ENCODE results near the gene CDKAL1. TPM values are rescaled to one million over a fixed set of nuclear protein-coding genes. Genes with fewer than 3 reads are reported as not detected.

CDKAL1 gene
- total and polyA plus RNA-seq, 2 of the 13 experiments (the other 11 are each of a cell fraction or from before 2014, with no cell fraction given): 9.5 to 27.7 TPM

DNA sequence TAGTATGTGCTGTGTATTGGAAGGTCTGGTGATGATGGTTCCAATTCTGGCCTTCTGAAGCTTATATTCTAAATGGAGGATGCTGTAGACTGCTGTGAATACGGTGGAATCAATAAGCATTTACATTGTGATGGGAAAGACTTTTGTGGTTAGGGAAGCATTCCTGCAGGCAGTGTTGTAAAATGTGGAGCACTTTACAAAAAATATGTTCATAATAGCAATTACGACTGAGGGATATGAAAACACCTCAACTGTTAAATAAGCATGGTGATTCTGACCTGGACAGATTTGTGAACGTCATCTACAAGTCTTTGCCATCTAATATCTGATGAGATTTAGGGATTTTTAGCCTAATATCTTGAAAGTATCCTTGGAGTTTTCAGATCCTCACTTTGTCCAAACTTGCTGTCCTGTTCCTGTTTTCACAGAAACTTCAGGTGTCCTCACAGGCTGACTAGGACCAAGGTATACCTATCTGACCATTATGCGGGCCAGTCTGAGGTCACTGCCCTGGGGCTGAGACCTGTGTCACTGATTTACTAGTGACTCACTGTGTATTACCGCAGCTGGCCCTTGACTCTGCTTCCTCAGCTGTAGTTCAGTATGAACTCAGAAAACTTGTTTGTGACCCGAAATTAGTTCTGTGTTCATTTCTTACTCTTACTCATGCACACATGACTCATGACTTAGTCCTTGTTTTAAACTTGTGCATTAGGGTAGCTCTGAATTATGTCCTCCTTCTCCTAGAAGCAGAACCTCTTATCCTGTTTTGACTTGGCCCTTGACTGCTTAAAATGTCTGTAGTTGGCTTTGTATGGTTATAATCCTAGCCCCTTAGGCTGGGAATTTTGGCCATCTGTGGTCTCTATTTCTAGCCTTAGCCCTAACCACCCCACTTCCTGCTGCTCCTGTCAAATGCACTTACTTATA is 343.0 kb downstream of the CDKAL1 start (continued):
- TF ChIP-seq, protein P1, sequence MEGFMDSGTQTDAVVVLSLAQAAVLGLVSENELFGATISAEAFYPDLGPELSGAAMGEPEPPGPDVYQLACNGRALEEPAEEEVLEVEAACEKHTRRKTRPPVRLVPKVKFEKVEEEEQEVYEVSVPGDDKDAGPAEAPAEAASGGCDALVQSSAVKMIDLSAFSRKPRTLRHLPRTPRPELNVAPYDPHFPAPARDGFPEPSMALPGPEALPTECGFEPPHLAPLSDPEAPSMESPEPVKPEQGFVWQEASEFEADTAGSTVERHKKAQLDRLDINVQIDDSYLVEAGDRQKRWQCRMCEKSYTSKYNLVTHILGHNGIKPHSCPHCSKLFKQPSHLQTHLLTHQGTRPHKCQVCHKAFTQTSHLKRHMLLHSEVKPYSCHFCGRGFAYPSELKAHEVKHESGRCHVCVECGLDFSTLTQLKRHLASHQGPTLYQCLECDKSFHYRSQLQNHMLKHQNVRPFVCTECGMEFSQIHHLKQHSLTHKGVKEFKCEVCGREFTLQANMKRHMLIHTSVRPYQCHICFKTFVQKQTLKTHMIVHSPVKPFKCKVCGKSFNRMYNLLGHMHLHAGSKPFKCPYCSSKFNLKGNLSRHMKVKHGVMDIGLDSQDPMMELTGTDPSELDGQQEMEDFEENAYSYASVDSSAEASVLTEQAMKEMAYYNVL (CRISPR knock-in tag; IDR thresholded peaks at IDR 0.05; ENCODE audit: borderline replicate concordance): peak; percentile 38; the same call in 1 of the 2 replicates
- peak; percentile 22; the same call in 1 of the 2 replicates for TF ChIP-seq HNF4G (IDR thresholded peaks at IDR 0.05; ENCODE audit: borderline replicate concordance, low read depth, low read length)
- no peak for TF ChIP-seq HNF4G (CRISPR knock-in tag; IDR thresholded peaks at IDR 0.05; ENCODE audit: borderline replicate concordance, low read depth)
- TF ChIP-seq, protein P2, sequence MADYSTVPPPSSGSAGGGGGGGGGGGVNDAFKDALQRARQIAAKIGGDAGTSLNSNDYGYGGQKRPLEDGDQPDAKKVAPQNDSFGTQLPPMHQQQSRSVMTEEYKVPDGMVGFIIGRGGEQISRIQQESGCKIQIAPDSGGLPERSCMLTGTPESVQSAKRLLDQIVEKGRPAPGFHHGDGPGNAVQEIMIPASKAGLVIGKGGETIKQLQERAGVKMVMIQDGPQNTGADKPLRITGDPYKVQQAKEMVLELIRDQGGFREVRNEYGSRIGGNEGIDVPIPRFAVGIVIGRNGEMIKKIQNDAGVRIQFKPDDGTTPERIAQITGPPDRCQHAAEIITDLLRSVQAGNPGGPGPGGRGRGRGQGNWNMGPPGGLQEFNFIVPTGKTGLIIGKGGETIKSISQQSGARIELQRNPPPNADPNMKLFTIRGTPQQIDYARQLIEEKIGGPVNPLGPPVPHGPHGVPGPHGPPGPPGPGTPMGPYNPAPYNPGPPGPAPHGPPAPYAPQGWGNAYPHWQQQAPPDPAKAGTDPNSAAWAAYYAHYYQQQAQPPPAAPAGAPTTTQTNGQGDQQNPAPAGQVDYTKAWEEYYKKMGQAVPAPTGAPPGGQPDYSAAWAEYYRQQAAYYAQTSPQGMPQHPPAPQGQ (CRISPR knock-in tag; IDR thresholded peaks at IDR 0.05; ENCODE audit: borderline replicate concordance): no peak
- no peak for TF ChIP-seq MED13 (CRISPR knock-in tag; IDR thresholded peaks at IDR 0.05)
- peak; percentile 47; the same call in 1 of the 2 replicates for TF ChIP-seq CHD4 (IDR thresholded peaks at IDR 0.05; ENCODE audit: borderline replicate concordance, low read length)
- TF ChIP-seq EP300 (IDR thresholded peaks at IDR 0.05; ENCODE audit: low read depth in 2 of 2, low read length in 2 of 2): peak; percentile 45 to 88; a peak in 3 of 4 replicates
- TF ChIP-seq EP300 (CRISPR knock-in tag; IDR thresholded peaks at IDR 0.05; ENCODE audit: borderline replicate concordance): peak; percentile 71; the same call in 1 of the 2 replicates
- TF ChIP-seq RFXAP (CRISPR knock-in tag; IDR thresholded peaks at IDR 0.05; ENCODE audit: borderline replicate concordance): peak; percentile 58; the same call in 1 of the 2 replicates
- peak; percentile 82; the same call in 1 of the 2 replicates for TF ChIP-seq ZNF292 (CRISPR knock-in tag; IDR thresholded peaks at IDR 0.05; ENCODE audit: borderline replicate concordance, low read depth)
- TF ChIP-seq MED8 (CRISPR knock-in tag; IDR thresholded peaks at IDR 0.05; ENCODE audit: insufficient replicate concordance): no peak
- peak; percentile 100 for TF ChIP-seq FOSL2 (CRISPR knock-in tag; IDR thresholded peaks at IDR 0.05)
- TF ChIP-seq GPN1 (CRISPR knock-in tag; IDR thresholded peaks at IDR 0.05; ENCODE audit: borderline replicate concordance): no peak
- TF ChIP-seq JUN (CRISPR knock-in tag; IDR thresholded peaks at IDR 0.05): peak; percentile 98
- TF ChIP-seq, protein P3, sequence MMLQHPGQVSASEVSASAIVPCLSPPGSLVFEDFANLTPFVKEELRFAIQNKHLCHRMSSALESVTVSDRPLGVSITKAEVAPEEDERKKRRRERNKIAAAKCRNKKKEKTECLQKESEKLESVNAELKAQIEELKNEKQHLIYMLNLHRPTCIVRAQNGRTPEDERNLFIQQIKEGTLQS (CRISPR knock-in tag; IDR thresholded peaks at IDR 0.05): peak; percentile 89
- peak; percentile 13 for TF ChIP-seq SKI (IDR thresholded peaks at IDR 0.05; ENCODE audit: partially characterized antibody)
- TF ChIP-seq RXRA (CRISPR knock-in tag; IDR thresholded peaks at IDR 0.05): peak; percentile 92; the same call in 1 of the 2 replicates
- no peak for TF ChIP-seq ARNT (IDR thresholded peaks at IDR 0.05)
- peak; percentile 83 for TF ChIP-seq ELF3 (CRISPR knock-in tag; IDR thresholded peaks at IDR 0.05)
- TF ChIP-seq ZNF556 (CRISPR knock-in tag; IDR thresholded peaks at IDR 0.05; ENCODE audit: borderline replicate concordance): 0 out of 2 replicates have a peak, but pooled peaks have one; percentile 69
- TF ChIP-seq NCOA5 (CRISPR knock-in tag; IDR thresholded peaks at IDR 0.05): no peak
- no peak for TF ChIP-seq ZNF83 (CRISPR knock-in tag; IDR thresholded peaks at IDR 0.05; ENCODE audit: borderline replicate concordance)
- TF ChIP-seq HOXA3 (CRISPR knock-in tag; IDR thresholded peaks at IDR 0.05): peak; percentile 79
- peak; percentile 18; the same call in 1 of the 2 replicates for TF ChIP-seq MIER2 (CRISPR knock-in tag; IDR thresholded peaks at IDR 0.05)
- TF ChIP-seq ZNF264 (CRISPR knock-in tag; IDR thresholded peaks at IDR 0.05): peak; percentile 84
